Measurements from ENCODE around the gene ENAH.
"Not testable (repeated sequence)": the region's sequence is repeated elsewhere in the genome, so short reads cannot be mapped to it uniquely, and the experiment has no call there.

ENAH gene

DNA sequence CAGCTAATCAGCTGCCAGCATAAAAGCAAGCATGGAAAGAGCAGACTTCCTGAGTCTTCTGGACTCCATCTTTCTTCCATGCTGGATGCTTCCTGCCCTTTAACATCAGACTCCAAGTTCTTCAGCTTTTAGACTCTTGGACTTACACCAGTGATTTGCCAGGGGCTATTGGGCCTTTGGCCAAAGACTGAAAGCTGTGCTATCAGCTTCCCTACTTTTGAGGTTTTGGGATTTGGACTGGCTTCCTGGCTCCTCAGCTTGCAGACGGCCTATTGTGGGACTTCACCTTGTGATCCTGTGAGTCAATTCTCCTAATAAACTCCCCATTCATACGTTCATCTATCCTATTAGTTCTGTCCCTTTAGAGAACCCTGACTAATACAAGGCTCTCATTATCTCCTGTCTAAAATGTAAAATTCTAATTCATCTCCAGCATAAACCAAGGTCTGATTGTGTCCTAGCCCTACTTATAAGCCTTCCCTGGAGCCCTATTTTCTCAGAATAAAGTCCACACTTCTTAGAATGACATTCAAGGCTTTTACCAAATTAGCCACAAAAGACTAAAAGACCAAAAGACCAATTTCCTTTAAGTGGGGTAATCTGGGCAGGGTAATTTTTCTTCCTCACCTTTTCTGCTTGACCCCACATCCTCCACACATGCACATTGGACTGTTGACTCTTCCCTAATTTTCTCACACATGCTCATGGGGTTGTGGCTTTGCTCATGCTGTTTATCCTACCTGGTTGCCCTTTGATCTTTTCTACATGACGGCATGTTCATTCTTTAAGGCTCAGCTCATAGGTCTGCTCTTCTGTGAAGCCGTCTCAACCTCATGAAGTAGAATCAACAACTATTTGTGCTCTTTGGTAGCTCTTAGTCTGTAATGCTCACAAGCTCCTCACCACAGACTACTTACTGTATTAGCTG, 18.1 kb upstream of the ENAH start:
- no peak for DNase-seq

DNA sequence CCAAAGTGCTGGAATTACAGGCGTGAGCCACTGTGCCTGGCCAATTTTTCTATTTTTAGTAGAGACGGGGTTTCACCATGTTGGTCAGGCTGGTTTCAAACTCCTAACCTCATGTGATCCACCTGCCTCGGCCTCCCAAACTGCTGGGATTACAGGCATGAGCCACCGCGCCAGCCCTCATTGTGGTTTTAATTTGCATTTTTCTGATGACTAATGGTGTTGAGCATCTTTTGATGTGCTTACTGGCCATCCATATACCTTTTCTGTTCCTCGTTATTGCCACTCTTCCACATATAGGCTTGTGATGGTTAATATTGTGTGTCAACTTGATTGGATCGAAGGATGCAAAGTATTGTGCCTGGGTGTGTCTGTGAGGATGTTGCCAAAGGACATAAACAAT, 17.4 kb upstream of the ENAH start:
- DNase-seq, result no peak

DNA sequence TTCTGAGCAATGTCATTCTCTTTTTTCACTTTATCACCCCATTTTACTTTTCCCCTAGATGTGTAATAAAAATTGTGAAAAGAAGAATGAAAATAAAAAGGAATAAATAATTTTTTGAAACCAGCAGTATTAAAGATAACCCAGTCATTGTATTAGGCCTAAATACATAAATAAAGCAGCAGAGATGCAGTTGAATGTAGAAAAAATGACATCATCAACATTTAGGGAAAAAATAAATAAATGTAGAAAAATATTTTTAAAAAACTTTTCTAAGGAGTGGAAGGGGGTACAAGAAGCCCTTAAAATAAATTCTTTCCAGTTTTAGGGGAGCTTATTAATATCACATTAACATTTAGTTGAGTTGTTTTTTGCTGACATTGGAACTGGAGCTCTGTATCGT, 15.3 kb upstream of the ENAH start:
- DNase-seq, result no peak

DNA sequence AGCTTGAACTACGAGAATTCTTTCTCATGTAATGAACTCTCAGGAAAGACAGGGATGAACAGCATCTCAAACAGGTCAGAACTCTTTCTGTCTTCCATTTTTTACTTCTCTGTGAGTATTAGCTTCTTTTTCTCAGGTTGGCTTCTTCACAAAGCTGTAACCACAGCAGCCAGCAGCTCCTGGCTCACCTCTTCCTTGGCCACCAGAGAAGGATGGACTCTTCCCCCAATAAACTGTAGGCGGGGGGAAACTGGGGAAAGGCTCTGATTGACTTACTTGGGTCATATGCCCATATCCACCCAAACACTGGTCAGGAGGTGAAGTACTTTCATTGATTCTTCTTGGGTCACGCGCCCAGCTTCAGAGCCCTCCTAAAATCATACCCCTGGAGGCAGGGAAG, 14.4 kb upstream of the ENAH start:
- no peak for DNase-seq

DNA sequence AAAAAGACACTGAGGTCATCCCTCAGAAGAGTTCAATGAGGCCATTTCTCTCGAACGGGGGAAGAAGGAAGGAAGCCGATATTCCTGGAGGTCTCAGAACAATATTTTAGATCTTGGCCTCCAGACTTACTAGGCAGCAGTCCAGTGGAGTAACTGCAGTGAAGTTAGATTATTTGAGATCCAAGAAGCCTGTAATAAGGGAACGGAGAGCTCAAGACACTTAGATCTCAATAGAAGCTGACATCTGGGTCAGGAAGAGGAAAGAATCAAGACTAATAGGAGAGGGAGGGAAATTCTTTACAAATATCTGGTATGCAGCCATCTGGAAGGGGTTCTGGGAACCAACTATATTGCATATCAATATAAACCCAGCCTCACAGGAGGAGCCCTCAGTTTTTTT, 13.6 kb upstream of the ENAH start:
- no peak for DNase-seq

DNA sequence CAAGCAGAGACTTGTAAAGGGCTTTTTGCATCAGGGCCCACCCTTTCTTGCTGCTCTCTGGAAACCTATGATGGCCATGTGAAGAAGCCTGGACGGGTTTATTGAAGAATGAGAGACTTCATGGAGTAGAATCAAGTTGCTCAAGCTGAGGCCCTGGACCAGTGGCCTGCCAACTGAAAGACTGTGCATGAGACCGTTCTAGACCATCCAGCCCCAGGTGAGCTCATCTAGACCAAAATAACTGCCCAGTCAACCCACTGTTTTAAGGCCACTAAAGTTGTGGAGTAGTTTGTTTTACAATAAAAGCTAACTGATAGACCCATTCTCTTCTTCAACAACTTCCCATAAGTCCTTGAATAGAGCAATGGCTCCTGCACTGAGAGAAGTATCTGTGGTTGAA, 11.8 kb upstream of the ENAH start:
- DNase-seq, result no peak

DNA sequence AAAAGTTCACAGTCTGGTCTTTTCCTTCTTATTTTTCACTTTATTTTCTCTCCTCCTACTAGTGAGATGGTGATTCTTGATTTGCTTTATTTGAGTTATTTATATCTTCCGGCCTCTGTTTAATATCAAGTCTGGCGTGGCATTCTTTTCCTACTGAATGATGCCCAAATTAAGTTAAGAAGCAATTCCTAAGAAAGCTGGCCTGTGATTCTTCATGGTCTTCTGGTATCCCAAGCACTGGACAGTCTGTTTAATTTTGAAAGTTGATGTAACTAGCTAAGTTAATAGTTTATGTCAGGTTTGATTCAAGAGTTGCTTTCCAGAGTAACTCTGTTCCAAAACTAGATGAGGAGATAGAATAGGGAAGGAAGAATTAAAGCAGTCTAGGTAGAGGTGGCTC, 9.2 kb upstream of the ENAH start:
- DNase-seq, result no peak

DNA sequence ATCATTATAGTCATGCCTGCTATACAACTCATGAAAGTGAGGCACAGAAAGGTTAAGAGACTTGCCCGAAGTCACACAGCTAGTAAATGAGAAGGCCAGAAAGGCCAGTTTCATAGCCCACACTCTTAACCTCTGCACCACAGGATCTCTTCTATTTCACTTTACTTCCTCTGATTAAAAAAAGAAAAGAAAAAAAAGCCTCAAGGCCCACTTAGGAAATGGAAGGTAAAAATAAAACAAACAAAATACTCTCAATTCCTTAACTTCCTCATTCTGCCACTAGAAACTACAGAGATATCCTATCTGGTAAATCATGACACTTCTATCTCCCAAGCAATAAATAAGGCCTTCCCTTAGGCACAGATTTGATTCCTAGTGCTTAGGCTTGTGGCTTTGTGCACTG, 7.6 kb upstream of the ENAH start:
- no peak for DNase-seq

DNA sequence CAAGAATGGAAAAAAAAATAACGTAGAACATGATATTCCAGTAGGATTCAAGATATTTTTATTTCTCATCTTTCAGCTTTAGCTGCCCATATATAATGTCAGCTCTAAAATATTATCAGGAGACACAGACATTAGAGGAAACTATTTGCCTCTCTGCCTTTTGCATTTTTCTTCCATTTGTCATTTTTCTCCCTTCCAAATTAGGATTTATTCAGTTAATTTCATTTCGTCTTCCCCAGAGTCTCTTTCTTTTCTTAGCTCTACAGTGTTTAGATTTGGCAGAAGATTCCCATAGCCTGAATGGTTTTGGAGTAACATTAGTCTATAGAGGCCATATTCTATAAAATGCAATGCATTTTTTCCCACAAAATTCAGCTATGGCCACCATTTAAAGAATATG, 5.1 kb upstream of the ENAH start:
- DNase-seq, result no peak

DNA sequence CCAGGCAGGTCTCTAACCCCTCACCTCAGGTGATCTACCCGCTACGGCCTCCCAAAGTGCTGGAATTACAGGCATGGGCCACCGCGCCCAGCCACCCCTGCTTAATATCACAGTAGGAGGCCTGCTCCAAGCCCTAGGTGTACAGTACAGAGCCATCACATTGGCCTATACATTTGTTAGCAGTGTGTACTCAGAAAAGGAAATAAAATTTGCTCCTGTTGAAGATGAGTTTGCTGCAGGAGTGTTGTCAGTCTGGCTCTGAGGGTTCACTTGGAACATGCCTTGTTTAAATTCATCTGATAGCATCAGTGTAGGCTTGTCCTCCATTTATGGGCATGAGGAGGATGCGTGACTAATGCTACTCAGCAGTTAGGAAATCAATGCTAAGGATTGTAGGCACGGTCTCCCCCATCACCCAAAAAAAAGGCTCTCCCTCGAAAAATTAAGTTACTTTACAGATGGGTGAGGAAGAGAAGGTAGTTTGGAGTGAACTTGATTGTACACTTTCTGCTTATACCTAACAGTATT, 4.6 kb upstream of the ENAH start:
- no peak for DNase-seq

DNA sequence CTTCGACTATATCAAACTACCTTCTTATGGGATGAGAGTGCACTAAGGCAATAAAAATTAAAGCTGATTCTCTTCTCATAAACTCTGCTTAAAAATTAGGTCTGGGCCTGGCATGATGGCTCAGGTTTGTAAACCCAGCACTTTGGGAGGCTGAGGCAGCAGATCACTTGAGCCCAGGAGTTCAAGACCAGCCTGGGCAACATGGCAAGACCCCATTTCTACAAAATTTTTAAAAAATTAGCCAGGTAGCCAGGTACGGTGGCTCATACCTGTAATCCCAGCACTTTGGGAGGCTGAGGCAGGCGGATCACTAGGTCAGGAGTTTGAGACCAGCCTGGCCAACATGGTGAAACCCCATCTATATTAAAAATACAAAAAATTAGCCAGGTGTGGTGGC, 3.3 kb upstream of the ENAH start:
- not testable (repeated sequence) for DNase-seq

DNA sequence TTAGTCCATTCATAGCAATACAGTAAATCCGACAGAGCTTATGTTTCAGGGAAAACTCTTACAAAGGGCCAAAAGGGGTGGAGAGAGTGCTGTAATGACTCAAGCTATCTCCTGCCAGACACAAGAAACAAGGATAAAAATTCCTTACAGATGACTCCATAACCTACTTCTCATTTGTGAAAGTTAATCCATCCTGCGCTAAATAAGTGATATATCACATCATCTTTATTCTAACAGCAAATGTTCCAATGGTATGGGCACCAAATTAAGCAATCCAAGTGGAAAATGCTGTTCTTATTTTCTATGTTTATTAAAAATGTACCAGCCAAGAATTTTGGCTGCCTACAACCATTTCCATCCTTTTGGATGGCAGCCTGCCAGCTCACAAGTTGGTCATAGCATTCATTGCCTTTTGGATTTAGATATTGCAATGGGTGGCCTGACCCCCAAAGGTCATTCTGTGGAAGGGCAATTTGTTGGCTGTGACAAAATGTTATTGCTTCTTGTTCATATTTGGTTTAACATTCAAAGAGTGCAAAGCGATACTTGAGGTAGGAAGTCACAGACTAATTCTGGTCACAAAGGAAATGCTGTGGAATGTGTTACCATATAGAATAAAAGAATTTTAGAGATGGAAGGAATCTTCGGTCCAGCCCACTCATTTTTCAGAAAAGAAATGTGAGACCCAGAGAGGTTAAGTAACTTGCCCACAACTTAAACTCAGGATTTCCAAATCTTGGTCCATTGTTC, 2.8 kb upstream of the ENAH start:
- no peak for DNase-seq

DNA sequence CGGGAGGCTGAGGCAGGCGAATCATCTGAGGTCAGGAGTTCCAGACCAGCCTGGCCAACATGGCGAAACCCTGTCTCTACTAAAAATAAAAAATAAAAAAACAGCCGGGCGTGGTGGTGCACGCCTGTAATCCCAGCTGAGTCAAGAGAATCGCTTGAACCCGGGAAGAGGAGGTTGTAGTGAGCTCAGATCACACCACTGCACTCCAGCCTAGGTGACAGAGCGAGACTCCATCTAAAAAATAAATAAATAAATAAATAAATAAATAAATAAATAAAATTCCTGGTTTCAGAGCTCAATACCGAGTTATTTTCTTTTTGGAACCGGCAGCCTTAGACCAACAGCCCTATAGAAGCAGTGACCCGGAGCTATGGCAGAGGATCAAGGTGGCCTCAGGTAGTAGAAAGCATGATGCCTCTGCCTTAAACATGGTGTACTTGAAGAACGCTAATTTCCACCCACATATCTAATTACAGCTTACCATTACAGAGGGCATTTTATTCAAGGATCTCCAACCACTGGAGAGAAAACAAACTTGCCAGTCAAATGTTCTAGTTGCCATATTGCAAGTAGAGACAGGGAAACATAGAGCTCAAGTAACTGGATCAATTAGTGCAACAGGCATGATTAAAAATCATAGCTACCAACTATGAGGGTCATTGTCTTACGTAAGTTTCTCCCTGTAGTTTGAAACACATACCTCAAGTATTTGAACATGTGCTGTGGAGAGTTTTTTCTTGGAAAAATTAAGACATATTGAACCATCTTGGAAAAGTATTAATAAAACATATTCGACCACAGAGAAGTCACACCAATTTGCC, 2.0 kb upstream of the ENAH start:
- DNase-seq, result no peak

DNA sequence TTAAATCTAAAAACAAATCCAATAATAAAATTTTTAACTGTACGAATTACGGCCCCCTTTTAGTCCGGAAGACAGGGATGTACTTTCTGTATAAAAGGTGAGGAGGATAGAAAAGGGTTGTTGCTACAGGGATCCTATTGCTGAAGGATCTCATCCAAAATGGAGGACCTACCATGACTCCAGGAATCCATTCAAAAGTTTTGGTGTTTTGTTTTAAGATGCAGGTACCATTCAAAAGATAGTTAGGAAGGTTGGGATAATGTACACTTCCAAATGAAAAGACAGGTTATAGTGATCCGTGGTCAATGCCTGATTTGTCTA, 1.3 kb upstream of the ENAH start:
- DNase-seq, result no peak

DNA sequence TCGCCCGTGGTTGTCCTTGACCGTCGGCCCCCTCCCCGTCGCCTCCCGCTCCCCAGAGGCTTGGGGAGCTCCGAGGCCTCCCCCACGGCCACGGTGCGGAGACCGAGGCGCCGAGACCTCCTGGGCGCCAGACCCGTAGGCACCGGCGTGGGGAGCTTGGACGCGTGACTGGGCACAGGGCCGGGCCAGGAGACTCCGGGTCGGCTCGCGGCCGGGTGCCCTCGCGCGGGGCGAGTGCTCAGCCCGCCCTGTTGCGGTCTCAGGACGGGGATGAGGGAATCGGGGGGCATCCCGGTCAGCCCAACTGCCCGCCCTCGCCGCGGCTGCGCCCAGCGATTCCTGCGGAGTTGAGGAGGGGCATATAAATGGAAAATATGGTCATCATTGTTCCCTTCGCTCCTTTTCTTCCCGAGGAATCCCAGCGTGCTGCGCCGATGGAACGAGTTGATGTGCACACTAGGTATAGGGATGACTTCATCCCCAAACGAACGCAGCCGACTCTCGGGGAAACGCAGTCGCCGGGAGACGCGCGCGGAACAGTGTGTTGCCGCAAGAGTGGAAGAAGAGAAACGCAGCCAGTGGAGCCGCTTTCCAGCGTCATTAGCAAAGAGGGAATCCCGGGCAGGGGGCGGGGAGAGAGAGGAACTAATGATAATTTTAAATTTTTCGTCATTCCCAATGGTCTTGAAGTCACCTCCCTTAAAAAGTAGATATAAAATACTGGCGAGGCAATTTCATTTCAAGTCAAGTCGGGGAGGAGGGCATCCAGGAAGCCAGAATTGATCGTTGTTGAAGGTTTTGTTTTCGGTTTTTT, 747 bp upstream of the ENAH start:
- DNase-seq, result no peak

DNA sequence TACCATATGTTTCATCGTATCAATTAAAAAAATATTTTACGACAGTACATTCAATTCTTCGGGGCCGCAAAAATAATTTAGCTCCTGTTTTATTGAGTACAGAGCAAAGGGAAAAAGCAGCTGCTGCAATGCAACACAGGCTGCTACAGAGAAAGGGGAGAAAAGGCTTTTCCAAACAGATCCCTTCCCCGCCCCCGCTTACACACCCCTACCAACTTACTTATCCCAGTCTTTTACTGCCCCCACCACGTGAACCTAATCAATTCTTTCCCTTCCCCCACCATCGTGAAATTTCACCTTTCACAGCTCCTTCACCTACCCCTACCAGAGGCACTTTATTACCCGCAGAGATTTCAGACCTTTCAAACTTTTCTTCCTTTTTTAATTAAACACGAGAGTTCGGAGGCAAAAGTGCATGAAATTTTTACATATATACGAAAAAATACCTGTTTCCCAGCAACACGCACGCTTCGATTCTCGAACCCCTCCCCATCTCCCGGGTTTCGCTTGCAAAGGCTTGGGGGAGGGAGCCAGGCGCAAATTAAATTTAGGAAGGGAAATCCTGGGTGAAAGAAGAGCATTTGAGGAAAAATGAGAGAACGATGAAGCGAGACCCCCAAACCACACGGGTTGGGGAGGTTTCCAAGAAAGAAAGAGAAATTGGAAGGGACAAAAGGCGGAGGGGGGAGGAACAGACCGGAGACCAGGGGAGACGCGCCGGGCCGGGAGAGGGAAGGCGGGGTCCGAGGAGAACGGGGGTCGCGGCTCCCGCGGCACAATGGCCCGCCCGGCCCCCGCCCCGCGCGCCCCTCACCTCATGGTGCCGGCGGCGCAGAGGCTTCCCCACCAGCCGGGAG, 823 bp downstream of the ENAH start:
- DNase-seq, result no peak

DNA sequence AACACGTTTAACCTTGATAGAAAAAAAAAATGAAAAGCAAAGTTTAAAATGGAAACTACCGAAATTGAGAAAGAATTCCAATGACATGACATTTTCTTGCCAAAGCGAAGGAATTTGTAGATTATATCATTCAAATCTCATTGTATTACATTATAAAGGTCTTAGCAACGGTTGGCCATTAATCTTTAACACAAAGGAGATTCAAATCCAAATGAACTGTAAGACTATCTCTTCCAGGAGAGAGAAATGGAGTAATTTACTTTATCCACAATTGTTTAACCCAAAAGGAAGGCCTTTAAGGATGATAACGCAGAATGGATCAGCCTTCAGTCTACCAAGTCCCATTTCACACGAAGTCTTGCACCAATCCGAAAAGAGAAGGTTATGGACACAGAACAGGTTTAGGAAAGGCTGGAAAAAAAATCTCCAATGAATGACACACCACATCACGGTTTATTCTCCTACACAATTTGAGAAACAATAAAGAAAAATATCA, 1.5 kb downstream of the ENAH start:
- no peak for DNase-seq

DNA sequence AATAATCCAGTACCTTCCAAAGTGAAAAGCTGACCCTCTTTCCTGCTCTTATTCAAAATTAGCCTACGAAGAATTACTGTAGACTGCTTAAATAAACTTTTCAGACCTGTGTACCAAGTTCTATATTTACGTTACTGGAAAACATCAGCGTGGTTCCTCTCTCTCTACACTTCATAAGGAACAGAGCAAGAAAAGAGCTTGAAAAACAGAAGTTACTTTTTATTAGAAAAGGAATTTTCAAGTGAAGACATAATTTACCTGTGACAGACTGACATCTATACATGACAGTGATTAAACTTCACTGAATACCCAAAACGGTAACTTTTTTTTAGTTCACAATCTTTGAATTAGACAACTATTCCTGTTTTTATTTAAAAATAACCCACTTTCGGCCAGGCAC, 2.7 kb downstream of the ENAH start:
- no peak for DNase-seq

DNA sequence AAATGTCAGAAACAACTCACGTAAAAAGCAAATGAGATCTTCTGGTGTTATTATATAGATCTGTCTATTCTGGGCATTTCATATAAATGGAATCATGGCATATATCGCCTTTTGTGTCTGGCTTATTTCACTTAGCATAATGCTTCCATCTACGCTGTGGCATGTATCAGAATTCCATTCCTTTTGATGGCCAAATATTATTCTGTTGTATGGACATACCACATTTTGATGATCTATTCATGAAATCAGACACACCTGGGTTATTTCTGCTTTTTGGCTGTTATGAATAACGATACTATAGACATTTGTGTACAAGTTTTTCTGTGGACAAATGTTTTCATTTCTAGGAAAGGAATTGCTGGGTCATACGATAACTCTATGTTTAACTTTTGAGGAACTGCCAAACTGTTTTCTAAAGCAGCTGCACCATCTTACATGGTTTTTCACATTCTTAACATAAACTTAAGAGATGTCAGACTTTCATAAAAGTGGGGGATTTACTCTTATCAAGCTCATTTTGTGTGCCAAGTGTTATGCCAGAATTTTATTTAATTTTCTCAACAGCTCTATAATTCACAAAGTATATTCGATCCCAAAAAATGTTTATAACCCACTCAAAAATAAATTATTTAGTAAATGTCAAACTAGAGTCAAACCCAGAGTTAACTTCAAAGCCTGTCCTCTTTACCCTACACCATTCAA, 7.6 kb downstream of the ENAH start:
- DNase-seq, result no peak

DNA sequence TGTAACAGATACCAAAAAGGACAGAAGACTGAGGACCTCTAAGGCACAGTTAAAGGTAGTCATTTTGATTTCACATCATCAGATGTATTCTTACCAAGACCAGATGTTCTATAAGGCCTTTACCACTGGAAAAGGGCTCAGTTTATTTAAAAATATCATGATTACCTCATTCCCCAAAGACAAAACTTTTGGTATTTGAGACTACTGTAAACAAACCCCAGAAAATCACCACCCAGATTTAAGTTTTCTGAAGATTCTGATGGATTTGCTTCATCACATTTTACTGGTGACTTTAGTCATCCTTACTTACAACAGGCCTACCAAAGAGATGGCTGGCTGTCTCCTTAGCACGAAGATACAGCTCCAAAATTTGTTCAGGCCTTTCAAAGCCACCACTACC, 8.3 kb downstream of the ENAH start:
- DNase-seq, result no peak

DNA sequence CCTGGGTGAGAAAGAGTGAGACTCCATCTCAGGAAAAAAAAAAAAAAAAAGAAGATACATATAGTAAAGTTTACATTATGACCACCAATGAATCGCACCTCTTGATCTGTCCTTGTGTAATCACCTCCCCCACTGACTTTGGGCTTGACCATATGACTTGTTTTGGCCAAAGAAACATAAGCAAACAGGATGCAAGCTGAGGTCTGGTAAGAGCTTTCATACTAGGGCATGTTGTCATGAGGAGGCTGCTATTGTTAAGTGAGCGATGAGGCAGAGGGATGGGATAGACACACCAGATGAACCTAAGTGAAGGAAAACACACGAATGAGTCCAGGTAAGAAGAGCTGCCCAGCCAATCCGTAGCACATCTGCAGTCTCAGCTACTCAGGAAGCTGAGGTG, 10.7 kb downstream of the ENAH start:
- no peak for DNase-seq

Measured in activated effector memory CD4-positive, alpha-beta T cell treated with Interleukin-2 at 50 U/mL for 16 hours (primary cell).